Glutamatergic neuron (in vitro differentiated cells): ENCODE results near the gene APC. TPM values are rescaled to one million over a fixed set of nuclear protein-coding genes. Genes with fewer than 3 reads are reported as not detected.

Source experiments
- DNase-seq: peaks from one replicate; pipeline ENCODE4 v3.0.0; 2022
- H3K27ac Mint-ChIP-seq: one replicate; pipeline ENCODE4 v1.8.0; 2020; ENCODE audit warnings: mild to moderate bottlenecking, mixed read lengths, inconsistent platforms; ENCODE audit not compliant: unreplicated experiment
- H3K27me3 Mint-ChIP-seq: one replicate; pipeline ENCODE4 v1.8.0; 2020; ENCODE audit warnings: mild to moderate bottlenecking, moderate library complexity, mixed read lengths, inconsistent platforms; ENCODE audit not compliant: unreplicated experiment
- H3K36me3 Mint-ChIP-seq: one replicate; pipeline ENCODE4 v1.8.0; 2020; ENCODE audit warnings: mild to moderate bottlenecking, mixed read lengths, inconsistent platforms; ENCODE audit not compliant: unreplicated experiment
- H3K4me1 Mint-ChIP-seq: one replicate; pipeline ENCODE4 v1.8.0; 2020; ENCODE audit warnings: mild to moderate bottlenecking, low read depth, mixed read lengths, inconsistent platforms; ENCODE audit not compliant: unreplicated experiment
- H3K4me3 Mint-ChIP-seq: one replicate; pipeline ENCODE4 v1.8.0; 2020; ENCODE audit warnings: mild to moderate bottlenecking, mixed read lengths, inconsistent platforms; ENCODE audit not compliant: unreplicated experiment
- H3K9me3 Mint-ChIP-seq: one replicate; pipeline ENCODE4 v1.8.0; 2020; ENCODE audit warnings: mild to moderate bottlenecking, moderate library complexity, mixed read lengths, inconsistent platforms; ENCODE audit not compliant: unreplicated experiment
- CTCF ChIP-seq: fragments of 200-600 bp; sonication (generic); IDR thresholded peaks from one replicate; pipeline ENCODE4 v1.5.0; 2021; ENCODE audit not compliant: partially characterized antibody, unreplicated experiment
- total RNA-seq: library from RNA; stranded (reverse); fragmentation: NEBNext Ultra II Directional; extraction: Animal tissue kit (Norgen Biotek cat#: 25700); gene quantifications from one replicate; pipeline ENCODE4 v1.2.1, GENCODE V29; 2021; ENCODE audit not compliant: unreplicated experiment

Gene APC
- total RNA-seq, 1 donor from 2014 or later, result 136 TPM

DNA sequence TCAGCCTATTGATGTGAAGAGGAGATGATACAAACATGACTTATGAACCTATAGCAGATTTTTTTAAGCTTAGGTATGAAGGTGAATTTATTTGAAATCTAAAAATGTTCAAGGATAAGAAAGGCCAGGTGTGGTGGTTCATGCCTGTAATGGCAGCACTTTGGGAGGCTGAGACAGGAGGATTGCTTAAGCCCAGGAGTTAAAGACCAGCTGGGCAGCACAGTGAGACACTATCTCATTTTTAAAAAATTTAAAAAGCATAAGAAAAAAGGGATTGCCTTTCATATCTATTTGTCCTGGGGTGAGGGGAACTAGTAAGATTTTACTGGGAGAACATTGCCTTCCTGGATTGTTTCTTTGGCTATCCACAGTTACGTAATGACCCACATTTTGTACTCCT is 82.6 kb downstream of the APC start:
- Mint-ChIP-seq H3K4me1 (no peaks in the 10 kb centered on the region), H3K9me3 (peaks cover 2% of the 10 kb centered on the region), H3K27me3 (no peaks in the 10 kb centered on the region), H3K4me3 (no peak overlapping the region), H3K27ac (no peak overlapping the region), H3K36me3 (no peaks in the 10 kb centered on the region)
- TF ChIP-seq CTCF, result no peak
- no peak for DNase-seq

GRCh38 chr5:112822456-112822855 is 84.8 kb downstream of the APC start:
- Mint-ChIP-seq H3K27ac (no peak overlapping the region), H3K9me3 (peaks cover 2% of the 10 kb centered on the region), H3K27me3 (no peaks in the 10 kb centered on the region), H3K4me1 (no peaks in the 10 kb centered on the region), H3K36me3 (no peaks in the 10 kb centered on the region), H3K4me3 (no peak overlapping the region)
- no peak for TF ChIP-seq CTCF
- no peak for DNase-seq

DNA sequence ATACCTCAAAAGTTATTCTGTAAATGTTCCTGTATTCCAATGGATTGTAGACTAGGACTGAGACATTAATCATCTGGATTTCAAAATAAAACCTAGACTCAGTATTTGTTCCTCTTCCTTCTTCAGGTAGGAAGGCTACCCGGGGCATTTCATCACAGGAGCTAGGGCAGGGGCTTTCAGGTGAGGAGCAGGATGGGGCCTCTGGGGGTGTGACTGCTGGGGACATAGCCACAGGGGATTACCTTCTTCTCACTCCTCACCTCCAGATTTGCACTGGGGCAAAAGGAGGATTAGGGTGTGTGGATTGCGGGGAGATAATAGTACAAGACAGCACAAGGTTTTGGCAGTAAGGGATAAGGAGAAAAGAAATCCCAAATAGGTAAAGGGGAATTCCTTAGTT is 85.5 kb downstream of the APC start:
- H3K4me3 Mint-ChIP-seq, result no peak overlapping the region
- no peak for TF ChIP-seq CTCF
- no peaks in the 10 kb centered on the region for H3K36me3 Mint-ChIP-seq
- no peaks in the 10 kb centered on the region for H3K4me1 Mint-ChIP-seq
- no peak overlapping the region for H3K27ac Mint-ChIP-seq
- H3K27me3 Mint-ChIP-seq, result no peaks in the 10 kb centered on the region
- peaks cover 2% of the 10 kb centered on the region for H3K9me3 Mint-ChIP-seq
- no peak for DNase-seq

DNA sequence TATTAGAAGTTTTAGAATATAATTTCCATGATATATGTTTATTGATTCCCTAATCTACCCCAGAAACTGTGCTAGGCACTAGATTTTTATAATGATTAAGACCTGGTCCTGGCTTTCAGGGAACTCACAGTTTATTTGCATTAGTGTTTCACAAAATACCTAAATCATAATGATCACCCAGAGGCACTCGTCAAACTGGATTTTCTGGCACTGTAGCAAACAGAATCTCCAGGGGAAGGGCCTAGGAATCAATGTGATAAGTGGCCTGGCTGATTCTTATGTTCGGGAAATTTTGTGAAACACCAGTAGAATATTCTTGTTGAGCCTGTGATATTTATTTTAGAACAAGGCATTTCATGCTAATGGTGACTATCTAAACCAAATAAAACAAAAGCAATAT is 86.0 kb downstream of the APC start:
- H3K36me3 Mint-ChIP-seq, result no peaks in the 10 kb centered on the region
- peaks cover 2% of the 10 kb centered on the region for H3K9me3 Mint-ChIP-seq
- H3K27ac Mint-ChIP-seq, result no peak overlapping the region
- TF ChIP-seq CTCF, result no peak
- no peaks in the 10 kb centered on the region for H3K27me3 Mint-ChIP-seq
- no peak for DNase-seq
- no peak overlapping the region for H3K4me3 Mint-ChIP-seq
- H3K4me1 Mint-ChIP-seq, result no peaks in the 10 kb centered on the region

- no peak overlapping the region for H3K4me3 Mint-ChIP-seq
- DNase-seq, result no peak
- H3K4me1 Mint-ChIP-seq, result no peaks in the 10 kb centered on the region
- H3K36me3 Mint-ChIP-seq, result no peaks in the 10 kb centered on the region
- no peak for TF ChIP-seq CTCF
- peaks cover 2% of the 10 kb centered on the region for H3K9me3 Mint-ChIP-seq
- H3K27me3 Mint-ChIP-seq, result no peaks in the 10 kb centered on the region
- H3K27ac Mint-ChIP-seq, result no peak overlapping the region
These were observed 86.5 kb downstream of the APC start for GRCh38 chr5:112824197-112824596.
